SK-N-SH (cell line): ENCODE results near the gene CNTN2. TPM values are rescaled to one million over a fixed set of nuclear protein-coding genes. Genes with fewer than 3 reads are reported as not detected.

Experiments used
- CTCF ChIA-PET: fragments of 300-600, 350-600 bp; formaldehyde crosslinking; extraction: SDS; loops from one replicate; lab custom pipeline; 2021; lab: Yijun Ruan, JAX
- POLR2A ChIA-PET: fragments of 350-600 bp; sonication (Branson Sonifier 250); formaldehyde crosslinking; extraction: SDS; loops from one replicate; lab custom pipeline; 2020; ENCODE audit warnings: antibody characterized with exemption, inconsistent platforms; lab: Yijun Ruan, JAX
- DNase-seq: peaks from one replicate; pipeline ENCODE4 v3.0.0; 2012
- H2AFZ ChIP-seq: fragments of 200-600 bp; sonication (generic); 2 replicates; pipeline ENCODE4 v1.8.1; 2016; ENCODE audit warnings: antibody characterized with exemption, mild to moderate bottlenecking, low read depth
- H3F3A ChIP-seq: fragments of 200-600 bp; sonication (generic); replicated peaks from 2 replicates; pipeline ENCODE3; 2016; ENCODE audit warnings: antibody characterized with exemption, mild to moderate bottlenecking; ENCODE audit not compliant: insufficient read depth
- H3K27ac ChIP-seq, 2 experiments: fragments of 200-500 bp in 1 of 2; fragments of 200-600 bp in 1 of 2; sonication (Bioruptor generic) in 1 of 2; sonication (generic), shearing (Covaris generic) in 1 of 2; 2 replicates each; pipeline versions ENCODE4 v1.5.1 to v1.6.1; 2014 to 2016; ENCODE audit warnings: low read depth in 2 of 2, inconsistent platforms in 1 of 2, low read length in 1 of 2, mild to moderate bottlenecking in 1 of 2, mixed read lengths in 1 of 2
- H3K27me3 ChIP-seq: fragments of 200-600 bp; sonication (generic), shearing (Covaris generic); 2 replicates; pipeline ENCODE4 v1.6.1; 2016; ENCODE audit warnings: mixed run types; ENCODE audit not compliant: insufficient read depth
- H3K36me3 ChIP-seq, 2 experiments: fragments of 200-500 bp in 1 of 2; fragments of 200-600 bp in 1 of 2; sonication (Bioruptor generic) in 1 of 2; sonication (generic) in 1 of 2; replicated peaks in 1 of 2; 2 replicates each; pipeline versions ENCODE3 to v1.5.1; 2014 to 2016; ENCODE audit warnings: low read length in 1 of 2, mild to moderate bottlenecking in 1 of 2; ENCODE audit not compliant: insufficient read depth in 2 of 2, control insufficient read depth in 1 of 2
- H3K4me1 ChIP-seq, 2 experiments: fragments of 200-500 bp in 1 of 2; fragments of 200-600 bp in 1 of 2; sonication (Bioruptor generic) in 1 of 2; sonication (generic), shearing (Covaris generic) in 1 of 2; 2 replicates each; pipeline versions ENCODE4 v1.5.1 to v1.6.1; 2014 to 2016; ENCODE audit warnings: low read depth in 1 of 2, low read length in 1 of 2, mixed run types in 1 of 2; ENCODE audit not compliant: insufficient read depth in 2 of 2, control insufficient read depth in 1 of 2
- H3K4me2 ChIP-seq: fragments of 200-600 bp; sonication (generic), shearing (Covaris generic); 2 replicates; pipeline ENCODE4 v1.6.1; 2017; ENCODE audit warnings: mixed run types
- H3K4me3 ChIP-seq, 2 experiments: fragments of 200-500 bp in 1 of 2; fragments of 200-600 bp in 1 of 2; sonication (Bioruptor generic) in 1 of 2; sonication (generic), shearing (Covaris generic) in 1 of 2; 2 replicates each; pipeline versions ENCODE4 v1.5.1 to v1.8.1; 2014 to 2016; ENCODE audit warnings: low read depth in 2 of 2, inconsistent platforms in 1 of 2, low read length in 1 of 2, mild to moderate bottlenecking in 1 of 2, mixed read lengths in 1 of 2, moderate library complexity in 1 of 2
- H3K79me2 ChIP-seq: fragments of 200-600 bp; sonication (generic); 2 replicates; pipeline ENCODE4 v1.8.1; 2017; ENCODE audit warnings: mild to moderate bottlenecking; ENCODE audit not compliant: insufficient read depth
- H3K9ac ChIP-seq: fragments of 200-600 bp; sonication (generic); 2 replicates; pipeline ENCODE4 v1.6.1; 2017; ENCODE audit warnings: mixed run types
- H3K9me2 ChIP-seq: fragments of 200-600 bp; sonication (generic); 2 replicates; pipeline ENCODE4 v1.6.1; 2017; ENCODE audit warnings: mixed run types
- H3K9me3 ChIP-seq: fragments of 200-600 bp; sonication (generic); 2 replicates; pipeline ENCODE4 v1.6.1; 2017; ENCODE audit warnings: mixed run types, mild to moderate bottlenecking, moderate library complexity
- H4K20me1 ChIP-seq: fragments of 200-600 bp; sonication (generic); 2 replicates; pipeline ENCODE4 v1.6.1; 2017; ENCODE audit warnings: mild to moderate bottlenecking, mixed run types; ENCODE audit not compliant: insufficient read depth
- CHD2 ChIP-seq: fragments of 150-350 bp; IDR thresholded peaks from 2 replicates; pipeline ENCODE4 v1.6.1; 2018; ENCODE audit warnings: low read length; ENCODE audit not compliant: partially characterized antibody
- CTCF ChIP-seq: fragments of 200-600 bp; sonication (generic); IDR thresholded peaks from 2 replicates; pipeline ENCODE4 v1.6.1; 2017; ENCODE audit warnings: antibody characterized with exemption, mild to moderate bottlenecking, moderate library complexity
- FOSL2 ChIP-seq: IDR thresholded peaks from 2 replicates; pipeline ENCODE4 v1.4.0; 2012; ENCODE audit warnings: low read depth, mild to moderate bottlenecking, moderate library complexity, borderline replicate concordance
- FOXJ3 ChIP-seq: sonication (generic); formaldehyde crosslinking; IDR thresholded peaks from 2 replicates; pipeline ENCODE4 v1.5.1; 2020; ENCODE audit warnings: mild to moderate bottlenecking, missing genetic modification reagents
- FOXM1 ChIP-seq: IDR thresholded peaks from 2 replicates; pipeline ENCODE4 v1.4.0; 2012; ENCODE audit warnings: low read depth, mild to moderate bottlenecking
- IRF3 ChIP-seq: fragments of 150-350 bp; IDR thresholded peaks from 2 replicates; pipeline ENCODE4 v1.6.1; 2016; ENCODE audit warnings: mild to moderate bottlenecking, low read depth, low read length
- JUND ChIP-seq: IDR thresholded peaks from 2 replicates; pipeline ENCODE4 v1.4.0; 2012
- MAX ChIP-seq: IDR thresholded peaks from 2 replicates; pipeline ENCODE4 v1.4.0; 2012; ENCODE audit warnings: low read depth
- MXI1 ChIP-seq: IDR thresholded peaks from 2 replicates; pipeline ENCODE4 v1.6.1; 2012; ENCODE audit warnings: mild to moderate bottlenecking, low read depth, low read length, improper control_type of control experiment
- NFIC ChIP-seq: IDR thresholded peaks from 2 replicates; pipeline ENCODE4 v1.4.0; 2012; ENCODE audit warnings: borderline replicate concordance
- RAD21 ChIP-seq: IDR thresholded peaks from 2 replicates; pipeline ENCODE4 v1.6.1; 2012; ENCODE audit warnings: mild to moderate bottlenecking, low read length
- RFX5 ChIP-seq: IDR thresholded peaks from 2 replicates; pipeline ENCODE4 v1.6.1; 2012; ENCODE audit warnings: mild to moderate bottlenecking, improper control_type of control experiment, low read length
- SIN3A ChIP-seq: IDR thresholded peaks from 2 replicates; pipeline ENCODE4 v1.6.1; 2012; ENCODE audit warnings: low read depth, mild to moderate bottlenecking, low read length, moderate library complexity, borderline replicate concordance
- TAF1 ChIP-seq: IDR thresholded peaks from 2 replicates; pipeline ENCODE4 v1.6.1; 2012; ENCODE audit warnings: low read depth, mild to moderate bottlenecking, low read length, moderate library complexity, borderline replicate concordance
- USF2 ChIP-seq: fragments of 150-350 bp; IDR thresholded peaks from 2 replicates; pipeline ENCODE4 v1.6.1; 2017; ENCODE audit warnings: antibody characterized with exemption, low read length, low read depth, borderline replicate concordance
- ZBTB33 ChIP-seq: IDR thresholded peaks from 2 replicates; pipeline ENCODE4 v1.4.0; 2012; ENCODE audit warnings: low read depth, borderline replicate concordance
- WGBS: methylation state at CpG from one replicate; pipeline ENCODE4 v1.1.6; 2017; ENCODE audit warnings: low lambda C conversion rate; 5-methylcytosine and 5-hydroxymethylcytosine counted together
- polyA plus RNA-seq, 3 experiments: library from polyadenylated mRNA; depleted of rRNA; stranded (reverse); fragments of >200 nt; gene quantifications; 2 replicates each; pipeline ENCODE4 v1.2.3, GENCODE V29; 2012

CNTN2 gene
- polyA plus RNA-seq, 1 of the 3 experiments (the other 2 are of a cell fraction), result 0.02 TPM

- no peak overlapping the region for H3K27ac ChIP-seq
- DNase-seq, result no peak
- no peaks in the 10 kb centered on the region for H3K9me2 ChIP-seq
- H3K27me3 ChIP-seq, result no peaks in the 10 kb centered on the region
- 95% methylated on average over 4 of the region's 4 CpGs for whole genome bisulfite sequencing
- CTCF ChIA-PET, result interaction anchor here (1.9 to 2.3 kb wide), 3 partner anchors 9 to 148 kb away, joined by 4 to 11 read pairs (median 10); no protein-coding TSS in a partner anchor
- H3K36me3 ChIP-seq, result peaks cover 43 to 46% of the 10 kb centered on the region in 2 experiments
- H2AFZ ChIP-seq, result no peak overlapping the region
- POLR2A ChIA-PET, result no interaction called here
- H3K4me3 ChIP-seq, result no peak overlapping the region
- no peaks in the 10 kb centered on the region for H3F3A ChIP-seq
- H4K20me1 ChIP-seq, result no peaks in the 10 kb centered on the region
- no peak overlapping the region for H3K9ac ChIP-seq
- no peaks in the 10 kb centered on the region for H3K9me3 ChIP-seq
- no peak for TF ChIP-seq USF2
- no peak for TF ChIP-seq NFIC
- TF ChIP-seq MAX, result no peak
- TF ChIP-seq TAF1, result no peak
- TF ChIP-seq SIN3A, result no peak
- no peak for TF ChIP-seq JUND
- no peak for TF ChIP-seq CHD2
- TF ChIP-seq CTCF, result no peak
- no peak for TF ChIP-seq IRF3
- no peak for TF ChIP-seq FOXJ3 (CRISPR knock-in tag)
- no peak for TF ChIP-seq RAD21
- no peak for TF ChIP-seq RFX5
- TF ChIP-seq ZBTB33, result no peak
- TF ChIP-seq FOXM1, result no peak
- TF ChIP-seq MXI1, result no peak
- TF ChIP-seq FOSL2, result no peak
- H3K79me2 ChIP-seq, result peaks cover 11% of the 10 kb centered on the region
- H3K4me1 ChIP-seq, result no peaks in the 10 kb centered on the region
- H3K4me2 ChIP-seq, result no peak overlapping the region
Observed at GRCh38 chr1:205108464-205108863, 65.5 kb downstream of the CNTN2 start.
